MM.1S (cell line): ENCODE results near the gene PDPN.

Source experiments
- DNase-seq: peaks from one replicate; pipeline ENCODE4 v3.0.0-alpha.2; 2015
- H2AFZ ChIP-seq: fragments of 300-600 bp; sonication (generic); 2 replicates; pipeline ENCODE4 v1.6.0; 2016; ENCODE audit warnings: antibody characterized with exemption, low read length
- H3F3A ChIP-seq: fragments of 300-600 bp; sonication (generic); 2 replicates; pipeline ENCODE4 v1.6.1; 2016; ENCODE audit warnings: mild to moderate bottlenecking, antibody characterized with exemption, low read length, moderate library complexity, mixed read lengths; ENCODE audit not compliant: insufficient read depth
- H3K27ac ChIP-seq: fragments of 300-600 bp; sonication (generic); 2 replicates; pipeline ENCODE4 v1.5.1; 2016; ENCODE audit warnings: mild to moderate bottlenecking, low read length
- H3K27me3 ChIP-seq: fragments of 300-600 bp; sonication (generic); replicated peaks from 2 replicates; pipeline ENCODE4 v1.6.0; 2016; ENCODE audit warnings: low read length; ENCODE audit not compliant: insufficient read depth
- H3K36me3 ChIP-seq: fragments of 300-600 bp; sonication (generic); replicated peaks from 2 replicates; pipeline ENCODE4 v1.6.1; 2016; ENCODE audit warnings: mild to moderate bottlenecking, low read length, mixed read lengths; ENCODE audit not compliant: insufficient read depth
- H3K4me1 ChIP-seq: fragments of 300-600 bp; sonication (generic); 2 replicates; pipeline ENCODE4 v1.6.1; 2016; ENCODE audit warnings: low read length, mixed read lengths
- H3K4me2 ChIP-seq: fragments of 300-600 bp; sonication (generic); 2 replicates; pipeline ENCODE4 v1.6.0; 2016; ENCODE audit warnings: low read depth, low read length
- H3K4me3 ChIP-seq: fragments of 300-600 bp; sonication (generic); 2 replicates; pipeline ENCODE4 v1.5.1; 2016; ENCODE audit warnings: low read length, mixed read lengths
- H3K79me2 ChIP-seq: fragments of 300-600 bp; sonication (generic); 2 replicates; pipeline ENCODE4 v1.6.1; 2016; ENCODE audit warnings: mixed run types, low read length, mixed read lengths
- H3K9ac ChIP-seq: fragments of 300-600 bp; sonication (generic); 2 replicates; pipeline ENCODE4 v1.6.1; 2016; ENCODE audit warnings: low read length, mixed read lengths
- H3K9me2 ChIP-seq: fragments of 300-600 bp; sonication (generic); replicated peaks from 2 replicates; pipeline ENCODE4 v1.6.1; 2016; ENCODE audit warnings: mild to moderate bottlenecking, low read length, mixed read lengths; ENCODE audit not compliant: insufficient read depth
- H3K9me3 ChIP-seq: fragments of 300-600 bp; sonication (generic); replicated peaks from 2 replicates; pipeline ENCODE4 v1.6.1; 2016; ENCODE audit warnings: mild to moderate bottlenecking, low read length, mixed read lengths; ENCODE audit not compliant: insufficient read depth
- H4K20me1 ChIP-seq: fragments of 300-600 bp; sonication (generic); 2 replicates; pipeline ENCODE4 v1.6.1; 2016; ENCODE audit warnings: mild to moderate bottlenecking, low read length, moderate library complexity, mixed read lengths; ENCODE audit not compliant: insufficient read depth
- CTCF ChIP-seq: fragments of 300-600 bp; sonication (generic); IDR thresholded peaks from 2 replicates; pipeline ENCODE4 v1.5.1; 2016; ENCODE audit warnings: antibody characterized with exemption, low read length, mixed read lengths
- EZH2 ChIP-seq: fragments of 300-600 bp; sonication (generic); optimal IDR thresholded peaks from 2 replicates; pipeline ENCODE3; 2017; ENCODE audit warnings: low read depth, mild to moderate bottlenecking, antibody characterized with exemption, low read length, mixed read lengths
- EZH2phosphoT487 ChIP-seq: fragments of 300-600 bp; sonication (generic); IDR thresholded peaks from 2 replicates; pipeline ENCODE4 v1.6.1; 2018; ENCODE audit warnings: antibody characterized with exemption, low read length

PDPN gene

GRCh38 chr1:13597166-13597565 is 13.5 kb downstream of the PDPN start:
- H3K79me2 ChIP-seq: no peaks in the 10 kb centered on the region
- no peak for DNase-seq
- no peak overlapping the region for H3K4me3 ChIP-seq
- no peak overlapping the region for H3K27ac ChIP-seq
- H3K9me2 ChIP-seq: no peaks in the 10 kb centered on the region
- H2AFZ ChIP-seq: no peak overlapping the region
- no peak overlapping the region for H3K4me2 ChIP-seq
- H3F3A ChIP-seq: no peaks in the 10 kb centered on the region
- H3K9ac ChIP-seq: no peak overlapping the region
- H3K36me3 ChIP-seq: no peaks in the 10 kb centered on the region
- peaks cover 14% of the 10 kb centered on the region; the same call in 1 of the 2 replicates for H3K27me3 ChIP-seq
- no peak for TF ChIP-seq CTCF
- TF ChIP-seq EZH2phosphoT487: no peak
- no peak for TF ChIP-seq EZH2
- no peaks in the 10 kb centered on the region for H3K9me3 ChIP-seq
- no peaks in the 10 kb centered on the region for H4K20me1 ChIP-seq
- no peaks in the 10 kb centered on the region for H3K4me1 ChIP-seq

DNA sequence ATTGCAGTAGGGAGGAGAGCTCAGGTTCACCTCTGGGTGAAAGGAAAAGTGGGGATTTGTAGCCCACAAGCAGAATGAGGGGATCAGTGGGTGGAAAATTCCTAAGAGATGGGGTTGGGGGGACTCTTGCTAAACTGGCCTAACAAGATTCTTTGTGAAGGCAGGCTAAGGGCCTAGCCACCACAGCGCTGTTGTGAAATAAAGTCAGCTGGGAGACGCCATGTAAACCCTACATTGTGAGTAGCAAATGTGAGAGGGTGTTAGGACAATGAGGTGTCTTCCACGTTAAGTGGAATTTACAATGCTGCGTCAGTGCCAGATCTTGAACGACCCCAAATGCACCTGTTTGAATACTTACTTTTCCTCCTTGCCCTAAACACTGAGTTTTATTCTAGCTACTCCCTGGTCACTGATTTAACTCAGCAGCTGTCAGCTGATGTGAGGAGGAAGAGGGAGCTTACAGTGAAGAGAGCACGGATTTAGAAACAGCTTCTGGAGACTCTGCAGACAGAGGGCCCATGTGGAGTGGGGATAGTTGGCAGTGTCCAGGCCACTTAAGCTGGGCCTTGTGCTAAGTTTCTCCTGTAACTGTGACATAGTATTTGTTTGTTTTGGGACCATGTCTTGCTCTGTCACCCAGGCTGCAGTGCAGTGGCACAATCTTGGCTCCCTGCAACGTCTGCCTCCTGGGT is 17.3 kb downstream of the PDPN start:
- DNase-seq: no peak
- Histone ChIP-seq H3K9ac (no peak overlapping the region), H3K4me1 (no peaks in the 10 kb centered on the region), H3K36me3 (no peaks in the 10 kb centered on the region), H4K20me1 (no peaks in the 10 kb centered on the region), H3K79me2 (no peaks in the 10 kb centered on the region), H3K4me3 (no peak overlapping the region), H3K27me3 (peaks cover 14% of the 10 kb centered on the region; the same call in 1 of the 2 replicates), H3K9me2 (no peaks in the 10 kb centered on the region), H3K4me2 (no peak overlapping the region), H3K27ac (no peak overlapping the region), H2AFZ (no peak overlapping the region), H3F3A (no peaks in the 10 kb centered on the region), H3K9me3 (no peaks in the 10 kb centered on the region)
- TF ChIP-seq EZH2phosphoT487: no peak
- TF ChIP-seq EZH2: no peak
- TF ChIP-seq CTCF: no peak

DNA sequence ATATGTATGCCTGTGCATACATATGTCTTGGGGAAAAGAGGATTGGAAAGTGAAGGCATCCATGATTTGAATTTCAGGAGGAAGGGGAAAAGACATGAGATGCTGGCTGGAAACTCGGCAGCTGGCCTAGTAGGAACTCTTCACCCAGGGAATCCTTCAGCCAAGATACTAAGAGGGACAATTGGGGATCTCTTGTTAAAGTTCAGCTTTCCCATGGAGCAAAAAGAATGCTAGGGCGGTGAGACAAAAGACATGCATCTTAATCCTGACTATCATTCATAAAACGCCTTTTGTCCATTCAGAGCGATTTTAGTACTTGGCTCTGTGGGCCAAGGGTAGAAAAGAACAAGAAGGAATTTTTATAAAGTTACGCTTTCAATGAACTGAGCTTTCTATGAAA is 20.5 kb downstream of the PDPN start:
- Histone ChIP-seq H3K4me1 (no peaks in the 10 kb centered on the region), H3K9ac (no peak overlapping the region), H3K27me3 (no peaks in the 10 kb centered on the region), H3K36me3 (no peaks in the 10 kb centered on the region), H3K4me2 (no peak overlapping the region), H3F3A (no peaks in the 10 kb centered on the region), H4K20me1 (no peaks in the 10 kb centered on the region), H3K4me3 (no peak overlapping the region), H3K27ac (no peak overlapping the region), H3K9me3 (no peaks in the 10 kb centered on the region), H3K9me2 (no peaks in the 10 kb centered on the region), H2AFZ (no peak overlapping the region), H3K79me2 (no peaks in the 10 kb centered on the region)
- no peak for DNase-seq
- TF ChIP-seq EZH2phosphoT487: no peak
- no peak for TF ChIP-seq EZH2
- TF ChIP-seq CTCF: no peak
